T-cell (primary cell): ENCODE data around the gene OSBP2. TPM values are rescaled to one million over a fixed set of nuclear protein-coding genes. Genes with fewer than 3 reads are reported as not detected.

ENCODE experiments used
- ATAC-seq, 4 experiments: fragments of 200-7000 bp in 3 of 4; fragments of 150-1000 bp in 1 of 4; cut with Tn5 transposase; replicated peaks in 1 of 4; 1 replicate in 3 of 4; 2 replicates in 1 of 4; pipeline ENCODE4 v1.10.0; 2021; ENCODE audit warnings: moderate library complexity in 3 of 4, mild to moderate bottlenecking in 2 of 4, moderate number of reproducible peaks in 1 of 4
- CTCF ChIA-PET, 2 donors: fragments of 300-600 bp; sonication (Branson Sonifier 250); formaldehyde crosslinking; loops; one replicate each; lab custom pipeline; 2022; ENCODE audit warnings: antibody characterized with exemption in 2 of 2; lab: Charles Lee
- POLR2A ChIA-PET, 2 donors: fragments of 300-600 bp; sonication (Branson Sonifier 250); formaldehyde crosslinking; loops; one replicate each; lab custom pipeline; 2022; ENCODE audit warnings: antibody characterized with exemption in 2 of 2; lab: Charles Lee
- DNase-seq, 35 experiments: peaks; one replicate each; pipeline versions ENCODE4 v3.0.0 to v3.0.0-alpha.2; 2013 to 2023
- H3K27ac ChIP-seq: one replicate; pipeline ENCODE4 v1.5.1; 2013; ENCODE audit warnings: low read length
- H3K27me3 ChIP-seq, 2 experiments: replicated peaks in 1 of 2; 1 replicate in 1 of 2; 2 replicates in 1 of 2; pipeline versions ENCODE4 v1.6.1 to v1.7.0; 2013; ENCODE audit warnings: low read length in 1 of 2, mixed read lengths in 1 of 2; ENCODE audit not compliant: control insufficient read depth in 2 of 2, insufficient read depth in 2 of 2; ENCODE audit errors: extremely low read depth in 1 of 2
- H3K36me3 ChIP-seq, 2 donors: 1 replicate in 1 of 2; 2 replicates in 1 of 2; pipeline versions ENCODE4 v1.6.1 to v1.7.0; 2013; ENCODE audit warnings: low read length in 1 of 2; ENCODE audit not compliant: control insufficient read depth in 2 of 2, insufficient read depth in 1 of 2; ENCODE audit errors: extremely low read depth in 1 of 2
- H3K4me1 ChIP-seq, 2 experiments: 1 replicate in 1 of 2; 2 replicates in 1 of 2; pipeline versions ENCODE4 v1.6.1 to v1.7.0; 2013; ENCODE audit warnings: low read length in 2 of 2, mixed read lengths in 1 of 2; ENCODE audit not compliant: insufficient read depth in 2 of 2, control insufficient read depth in 1 of 2; ENCODE audit errors: extremely low read depth in 1 of 2
- H3K4me3 ChIP-seq, 2 donors: 1 replicate in 1 of 2; 2 replicates in 1 of 2; pipeline versions ENCODE4 v1.5.1 to v1.7.0; 2013; ENCODE audit warnings: mild to moderate bottlenecking in 2 of 2, low read length in 1 of 2, moderate library complexity in 1 of 2; ENCODE audit not compliant: control insufficient read depth in 1 of 2; ENCODE audit errors: extremely low read depth in 1 of 2
- H3K9me3 ChIP-seq: 2 replicates; pipeline ENCODE4 v1.7.0; 2013
- H3K27ac Mint-ChIP-seq, 2 donors: one replicate each; pipeline ENCODE4 v1.8.0; 2020 to 2021; ENCODE audit warnings: mild to moderate bottlenecking in 2 of 2, mixed read lengths in 2 of 2
- H3K27me3 Mint-ChIP-seq, 2 donors: one replicate each; pipeline ENCODE4 v1.8.0; 2021 to 2022; ENCODE audit warnings: mixed read lengths in 2 of 2
- H3K36me3 Mint-ChIP-seq: one replicate; pipeline ENCODE4 v1.8.0; 2021; ENCODE audit warnings: mixed read lengths
- H3K4me1 Mint-ChIP-seq, 3 donors: one replicate each; pipeline ENCODE4 v1.8.0; 2020 to 2022; ENCODE audit warnings: mixed read lengths in 3 of 3, mild to moderate bottlenecking in 1 of 3
- H3K4me3 Mint-ChIP-seq, 3 donors: one replicate each; pipeline ENCODE4 v1.8.0; 2020 to 2022; ENCODE audit warnings: mild to moderate bottlenecking in 3 of 3, mixed read lengths in 3 of 3, moderate library complexity in 3 of 3
- H3K9me3 Mint-ChIP-seq, 3 donors: one replicate each; pipeline ENCODE4 v1.8.0; 2020 to 2022; ENCODE audit warnings: mixed read lengths in 3 of 3
- WGBS: methylation state at CpG from one replicate; pipeline ENCODE4 v1.1.5; 2013; ENCODE audit warnings: missing lambda C conversion rate; ENCODE audit not compliant: insufficient coverage; 5-methylcytosine and 5-hydroxymethylcytosine counted together
- total RNA-seq, 35 experiments: library from RNA in 6 of 35; stranded (reverse) in 6 of 35; fragments of 120-200 nt in 1 of 35; gene quantifications; one replicate each; pipeline versions ENCODE4 v1.2.1 to v1.2.4 and lab custom pipeline; 2013 to 2026

The OSBP2 gene
- total RNA-seq, 5 donors from 2014 or later (not counting 1 experiment from before 2014, with no cell fraction given) = 1.6 to 2.8 (median 2.1) TPM

GRCh38 chr22:30892286-30892685, 197.6 kb downstream of the OSBP2 start:
- Histone ChIP-seq H3K4me3 (no peak overlapping the region), H3K4me1 (peaks cover 16 to 21% of the 10 kb centered on the region in 2 experiments), H3K36me3 (peaks cover 0 to 2% of the 10 kb centered on the region in 2 donors), H3K9me3 (no peaks in the 10 kb centered on the region), H3K27me3 (no peaks in the 10 kb centered on the region), H3K27ac (no peak overlapping the region)
- Mint-ChIP-seq H3K9me3 (no peaks in the 10 kb centered on the region), H3K27me3 (no peaks in the 10 kb centered on the region), H3K27ac (peak overlapping the region in 1 of 2 donors; percentile 19), H3K36me3 (peaks cover 9% of the 10 kb centered on the region), H3K4me3 (no peak overlapping the region), H3K4me1 (peaks cover 29 to 38% (median 37%) of the 10 kb centered on the region in 3 donors)
- WGBS = 87% methylated on average over 7 of the region's 8 CpGs
- DNase-seq (no peak), ATAC-seq (no peak)
- POLR2A ChIA-PET = no interaction called here
- CTCF ChIA-PET = no interaction called here

DNA sequence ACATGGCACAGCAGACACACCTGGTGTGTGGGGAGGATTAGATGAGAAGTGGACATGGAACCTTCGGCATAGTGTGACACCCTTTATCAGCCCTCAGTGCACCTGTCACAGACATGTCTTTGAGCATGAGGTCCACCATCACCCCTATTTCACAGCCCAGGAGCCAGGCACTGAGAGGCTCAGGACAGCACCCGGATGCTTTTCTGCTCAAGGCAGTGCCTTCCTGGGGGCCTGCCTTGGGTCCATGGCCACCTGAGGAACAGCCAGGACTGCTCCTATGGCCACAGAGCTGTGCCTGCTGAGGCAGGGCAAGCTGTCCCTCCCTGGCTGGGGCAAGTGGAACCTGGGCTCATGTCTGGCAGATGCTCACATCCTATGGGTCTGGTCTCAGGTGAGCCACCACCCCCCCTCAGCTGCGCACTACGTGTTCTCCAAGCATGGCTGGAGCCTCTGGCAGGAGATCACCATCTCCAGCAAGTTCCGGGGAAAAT, 198.1 kb downstream of the OSBP2 start:
- POLR2A ChIA-PET = no interaction called here
- no CpG with 5 or more reads among the region's 5 CpGs for WGBS
- ATAC-seq = no peak

DNA sequence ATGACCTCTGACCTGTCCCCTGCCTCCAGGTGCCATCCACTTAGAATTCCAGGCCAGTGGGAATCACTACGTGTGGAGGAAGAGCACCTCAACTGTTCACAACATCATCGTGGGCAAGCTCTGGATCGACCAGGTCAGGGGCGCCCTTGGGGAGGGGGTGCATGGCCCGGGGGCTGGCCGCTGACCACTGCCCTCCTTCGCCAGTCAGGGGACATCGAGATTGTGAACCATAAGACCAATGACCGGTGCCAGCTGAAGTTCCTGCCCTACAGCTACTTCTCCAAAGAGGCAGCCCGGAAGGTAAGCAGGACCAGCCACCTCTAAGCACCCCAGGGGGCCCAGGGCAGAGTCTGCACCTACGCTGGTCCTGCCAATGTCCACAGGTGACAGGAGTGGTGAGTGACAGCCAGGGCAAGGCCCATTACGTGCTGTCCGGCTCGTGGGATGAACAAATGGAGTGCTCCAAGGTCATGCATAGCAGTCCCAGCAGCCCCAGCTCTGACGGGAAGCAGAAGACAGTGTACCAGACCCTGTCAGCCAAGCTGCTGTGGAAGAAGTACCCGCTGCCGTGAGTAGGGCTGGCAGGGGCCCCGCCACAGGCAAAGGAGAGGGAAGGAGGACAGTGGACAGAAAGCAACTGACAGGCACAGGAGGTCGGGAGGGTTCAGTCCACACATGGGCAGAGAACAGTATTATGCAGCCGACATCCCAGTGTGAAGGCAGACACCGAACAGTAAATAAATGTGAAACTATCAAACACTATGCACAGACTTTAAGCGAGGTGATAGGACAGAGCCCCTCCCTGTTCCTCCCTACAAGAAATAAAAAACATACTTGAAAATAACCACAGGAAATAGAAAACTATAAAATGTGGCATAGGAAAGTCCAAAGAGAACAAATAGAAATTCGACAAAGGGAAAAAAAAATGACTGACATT, 199.0 kb downstream of the OSBP2 start:
- Mint-ChIP-seq H3K27me3 (no peaks in the 10 kb centered on the region), H3K27ac (peak overlapping the region; percentile 84 to 88), H3K4me3 (peak overlapping the region; percentile 34 to 73 (median 57)), H3K9me3 (peaks cover 0 to 3% (median 2%) of the 10 kb centered on the region in 3 donors), H3K4me1 (peaks cover 29 to 38% (median 37%) of the 10 kb centered on the region in 3 donors), H3K36me3 (peaks cover 13% of the 10 kb centered on the region)
- Histone ChIP-seq H3K27me3 (no peaks in the 10 kb centered on the region), H3K36me3 (peaks cover 0 to 2% of the 10 kb centered on the region in 2 donors), H3K9me3 (no peaks in the 10 kb centered on the region), H3K4me1 (peaks cover 16 to 21% of the 10 kb centered on the region in 2 experiments), H3K27ac (peak overlapping the region; percentile 43), H3K4me3 (no peak overlapping the region)
- 87% methylated on average over 12 of the region's 23 CpGs for WGBS
- ChIA-PET CTCF (interaction anchor here in 1 of 2 donors (0.6 kb wide), 1 partner anchor 136 kb away, joined by 4 read pairs; no protein-coding TSS in a partner anchor), POLR2A (no interaction called here)
- DNase-seq = peak in 2 of 35 experiments; percentile 7 to 21
- ATAC-seq = peak; percentile 19 to 63 (median 56)

More for the DNA sequence above, 198.1 kb downstream of the OSBP2 start:
- DNase-seq = peak in 1 of 35 experiments; percentile 16
- H3K27me3 ChIP-seq = no peaks in the 10 kb centered on the region
- CTCF ChIA-PET = no interaction called here
- H3K4me3 Mint-ChIP-seq = no peak overlapping the region
- H3K27ac Mint-ChIP-seq = no peak overlapping the region
- no peaks in the 10 kb centered on the region for H3K27me3 Mint-ChIP-seq
- peaks cover 29 to 38% (median 37%) of the 10 kb centered on the region in 3 donors for H3K4me1 Mint-ChIP-seq
- no peaks in the 10 kb centered on the region for H3K9me3 ChIP-seq
- no peaks in the 10 kb centered on the region for H3K9me3 Mint-ChIP-seq
- no peak overlapping the region for H3K27ac ChIP-seq
- peaks cover 9% of the 10 kb centered on the region for H3K36me3 Mint-ChIP-seq
- peaks cover 16 to 21% of the 10 kb centered on the region in 2 experiments for H3K4me1 ChIP-seq
- H3K4me3 ChIP-seq = no peak overlapping the region
- peaks cover 0 to 2% of the 10 kb centered on the region in 2 donors for H3K36me3 ChIP-seq

DNA sequence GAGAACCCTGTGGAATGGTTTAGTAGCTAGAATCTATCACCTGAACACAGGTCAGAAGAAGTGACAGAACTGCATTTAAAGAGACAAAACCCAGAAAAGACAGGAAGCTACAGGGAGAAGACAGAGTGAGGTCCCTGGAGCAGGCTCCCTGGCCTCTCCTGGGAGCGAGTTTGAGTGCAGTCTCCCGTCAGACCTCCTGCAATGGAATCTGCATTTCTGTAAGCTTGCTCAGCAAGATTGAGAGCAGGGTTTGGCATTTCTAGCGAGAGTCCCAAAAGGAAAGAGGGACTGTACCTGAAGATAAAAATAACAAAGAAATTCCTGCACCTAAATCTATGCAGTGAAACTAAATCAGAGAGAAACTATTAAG, 199.7 kb downstream of the OSBP2 start:
- peak overlapping the region; percentile 43 for H3K27ac ChIP-seq
- Mint-ChIP-seq H3K27ac (peak overlapping the region; percentile 84 to 88), H3K27me3 (no peaks in the 10 kb centered on the region), H3K9me3 (peaks cover 0 to 3% (median 3%) of the 10 kb centered on the region in 3 donors), H3K4me3 (peak overlapping the region in 2 of 3 donors; percentile 57 to 73), H3K4me1 (peaks cover 29 to 38% (median 37%) of the 10 kb centered on the region in 3 donors), H3K36me3 (peaks cover 10% of the 10 kb centered on the region)
- H3K36me3 ChIP-seq = no peaks in the 10 kb centered on the region
- ChIA-PET CTCF (interaction anchor here in 1 of 2 donors (0.6 kb wide), 1 partner anchor 135 kb away, joined by 4 read pairs; no protein-coding TSS in a partner anchor), POLR2A (no interaction called here)
- peaks cover 16 to 21% of the 10 kb centered on the region in 2 experiments for H3K4me1 ChIP-seq
- no peaks in the 10 kb centered on the region for H3K27me3 ChIP-seq
- DNase-seq (no peak), ATAC-seq (peak in 3 of 4 experiments; percentile 28 to 48 (median 34))
- H3K4me3 ChIP-seq = no peak overlapping the region
- 81% methylated on average over 2 of the region's 3 CpGs for WGBS
- H3K9me3 ChIP-seq = no peaks in the 10 kb centered on the region

DNA sequence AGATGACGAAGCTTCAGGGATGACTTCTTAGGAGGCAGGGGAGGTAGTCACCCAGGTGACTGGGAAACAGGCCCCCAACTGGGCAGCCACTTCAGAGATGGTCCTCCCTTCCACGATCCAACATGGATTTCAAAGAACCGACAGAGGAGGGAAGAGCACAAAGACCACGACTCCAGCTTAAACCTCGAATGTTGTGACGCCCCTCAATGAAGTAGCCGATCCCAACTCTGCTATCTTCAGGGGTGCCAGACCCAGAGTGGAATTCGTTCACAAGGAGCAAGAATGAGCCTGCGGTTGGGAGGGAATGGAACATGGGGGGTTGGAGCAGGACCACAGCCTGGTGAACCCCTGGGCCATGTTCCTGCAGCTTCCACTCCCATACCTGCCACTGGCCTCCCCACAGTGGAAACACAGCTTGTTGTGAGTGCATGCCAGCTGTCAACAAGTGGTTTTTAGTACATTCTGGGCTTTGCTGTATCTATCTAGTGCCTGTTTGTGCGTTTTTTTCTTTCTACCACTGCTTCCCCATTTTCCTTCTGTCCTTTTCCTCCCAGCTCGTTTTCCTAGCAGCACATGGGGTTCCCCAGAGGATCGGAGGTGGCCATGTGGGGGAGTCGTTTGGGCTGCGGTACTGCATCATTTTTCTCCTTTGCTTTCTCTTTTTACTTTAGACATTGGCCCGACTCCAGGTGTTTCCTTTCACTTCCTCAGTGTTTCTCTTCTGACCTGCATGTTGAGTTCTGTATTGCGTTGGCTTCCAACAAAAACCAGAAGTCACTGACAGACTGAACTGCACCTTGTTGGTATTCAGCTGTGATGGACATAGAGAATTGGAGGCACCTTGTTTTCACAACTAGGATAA, 208.1 kb downstream of the OSBP2 start:
- Histone ChIP-seq H3K27ac (no peak overlapping the region), H3K27me3 (no peaks in the 10 kb centered on the region), H3K36me3 (peaks cover 4 to 10% of the 10 kb centered on the region in 2 donors), H3K4me3 (no peak overlapping the region), H3K9me3 (no peaks in the 10 kb centered on the region), H3K4me1 (no peaks in the 10 kb centered on the region)
- POLR2A ChIA-PET = no interaction called here
- Mint-ChIP-seq H3K27ac (peak overlapping the region; percentile 65 to 77), H3K4me3 (no peak overlapping the region), H3K4me1 (peaks cover 4 to 8% (median 5%) of the 10 kb centered on the region in 3 donors), H3K27me3 (no peaks in the 10 kb centered on the region), H3K36me3 (peaks cover 42% of the 10 kb centered on the region), H3K9me3 (peaks cover 0 to 4% (median 3%) of the 10 kb centered on the region in 3 donors)
- no peak for ATAC-seq
- CTCF ChIA-PET = no interaction called here
- DNase-seq = peak in 1 of 35 experiments; percentile 0
- WGBS = 93% methylated on average over 6 of the region's 16 CpGs
